ENCODE results near the gene UBB. TPM values are rescaled to one million over a fixed set of nuclear protein-coding genes. Genes with fewer than 3 reads are reported as not detected.
A peak's percentile ranks its signal among the peaks of the same experiment; 100 is the strongest.
"Not testable (repeated sequence)": the region's sequence is repeated elsewhere in the genome, so short reads cannot be mapped to it uniquely, and the experiment has no call there.

The UBB gene
- total RNA-seq, 6 experiments from 2014 or later = 1,553 to 1,785 (median 1,678) TPM

DNA sequence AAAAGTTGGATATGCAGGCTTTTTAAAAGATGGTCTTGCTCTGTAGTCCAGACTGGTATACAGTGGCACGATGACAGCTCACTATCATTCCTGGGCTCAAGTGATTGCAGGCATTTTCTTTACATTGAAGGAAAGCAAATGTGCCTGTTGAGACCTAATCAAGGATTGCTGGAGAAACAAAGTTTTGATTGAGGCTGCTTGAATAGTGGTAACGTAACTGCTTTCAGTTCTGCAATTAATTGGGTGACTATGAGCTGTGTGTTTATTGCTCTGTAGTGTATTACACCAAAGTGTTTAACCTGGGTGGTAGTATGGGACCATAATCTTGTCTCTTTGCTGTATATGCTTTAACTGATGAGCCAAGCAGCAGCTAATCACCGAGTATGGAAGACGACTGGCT, 2.3 kb downstream of the UBB start:
- Mint-ChIP-seq H3K9me3 (no peaks in the 10 kb centered on the region; the same call in 1 of the 2 replicates), H3K27me3 (ENCODE audit: insufficient read depth) (peaks cover 6% of the 10 kb centered on the region), H3K4me3 (peak overlapping the region; percentile 97), H3K27ac (no peak overlapping the region), H3K4me1 (ENCODE audit: low read depth) (peaks cover 35% of the 10 kb centered on the region), H3K36me3 (ENCODE audit: low read depth) (peaks cover 30% of the 10 kb centered on the region)
- TF ChIP-seq, protein P1, sequence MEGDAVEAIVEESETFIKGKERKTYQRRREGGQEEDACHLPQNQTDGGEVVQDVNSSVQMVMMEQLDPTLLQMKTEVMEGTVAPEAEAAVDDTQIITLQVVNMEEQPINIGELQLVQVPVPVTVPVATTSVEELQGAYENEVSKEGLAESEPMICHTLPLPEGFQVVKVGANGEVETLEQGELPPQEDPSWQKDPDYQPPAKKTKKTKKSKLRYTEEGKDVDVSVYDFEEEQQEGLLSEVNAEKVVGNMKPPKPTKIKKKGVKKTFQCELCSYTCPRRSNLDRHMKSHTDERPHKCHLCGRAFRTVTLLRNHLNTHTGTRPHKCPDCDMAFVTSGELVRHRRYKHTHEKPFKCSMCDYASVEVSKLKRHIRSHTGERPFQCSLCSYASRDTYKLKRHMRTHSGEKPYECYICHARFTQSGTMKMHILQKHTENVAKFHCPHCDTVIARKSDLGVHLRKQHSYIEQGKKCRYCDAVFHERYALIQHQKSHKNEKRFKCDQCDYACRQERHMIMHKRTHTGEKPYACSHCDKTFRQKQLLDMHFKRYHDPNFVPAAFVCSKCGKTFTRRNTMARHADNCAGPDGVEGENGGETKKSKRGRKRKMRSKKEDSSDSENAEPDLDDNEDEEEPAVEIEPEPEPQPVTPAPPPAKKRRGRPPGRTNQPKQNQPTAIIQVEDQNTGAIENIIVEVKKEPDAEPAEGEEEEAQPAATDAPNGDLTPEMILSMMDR (IDR thresholded peaks at IDR 0.05) = no peak
- DNase-seq = no peak

DNA sequence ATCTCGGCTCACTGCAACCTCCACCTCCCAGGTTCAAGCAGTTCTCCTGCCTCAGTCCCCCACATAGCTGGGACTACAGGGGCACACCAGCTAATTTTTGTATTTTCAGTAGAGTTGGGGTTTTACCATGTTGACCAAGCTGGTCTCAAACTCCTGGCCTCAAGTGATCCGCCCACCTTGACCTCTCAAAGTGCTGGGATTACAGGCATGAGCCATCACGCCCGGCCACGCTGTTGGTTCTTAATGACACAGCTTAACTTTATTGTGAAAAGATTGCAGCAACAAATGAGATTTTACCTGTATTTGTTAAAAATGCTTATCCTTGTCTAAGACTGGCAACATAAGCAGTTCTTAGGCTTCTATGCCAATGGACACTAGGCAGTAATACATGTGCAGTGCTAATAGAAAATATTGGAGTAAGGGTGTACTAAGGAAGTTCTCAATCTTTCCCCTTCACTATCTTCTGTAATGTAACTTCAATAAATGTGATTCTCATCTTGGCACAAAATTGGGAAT, 2.9 kb downstream of the UBB start:
- Mint-ChIP-seq H3K4me1 (ENCODE audit: low read depth) (peaks cover 35% of the 10 kb centered on the region), H3K27me3 (ENCODE audit: insufficient read depth) (peaks cover 6% of the 10 kb centered on the region), H3K27ac (no peak overlapping the region), H3K4me3 (peak overlapping the region; percentile 97), H3K9me3 (no peaks in the 10 kb centered on the region; the same call in 1 of the 2 replicates), H3K36me3 (ENCODE audit: low read depth) (peaks cover 30% of the 10 kb centered on the region)
- DNase-seq = no peak
- TF ChIP-seq, protein P1 (IDR thresholded peaks at IDR 0.05) = no peak

DNA sequence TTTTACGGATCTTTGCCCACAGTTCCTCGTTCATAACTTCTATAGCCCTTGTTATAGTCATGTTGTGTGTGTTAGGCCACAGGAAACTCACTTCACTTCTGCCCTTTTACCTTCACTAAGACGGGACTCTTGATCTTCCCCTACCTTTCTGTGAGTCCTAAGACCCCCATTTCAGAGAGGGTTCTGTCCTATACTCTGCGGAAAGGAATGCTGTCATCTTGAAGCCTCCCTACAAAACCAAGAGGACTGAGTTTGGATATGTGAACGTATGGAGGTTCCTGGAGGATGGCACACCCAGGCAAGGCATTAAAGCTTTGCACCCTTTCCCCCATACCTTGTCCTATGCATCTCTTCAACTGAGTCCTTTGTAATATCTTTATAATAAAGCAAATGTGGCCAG, 3.7 kb downstream of the UBB start:
- H3K27me3 Mint-ChIP-seq (ENCODE audit: insufficient read depth) = peaks cover 6% of the 10 kb centered on the region
- no peak for DNase-seq
- TF ChIP-seq, protein P1 (IDR thresholded peaks at IDR 0.05) = no peak
- H3K36me3 Mint-ChIP-seq (ENCODE audit: low read depth) = peaks cover 30% of the 10 kb centered on the region
- H3K27ac Mint-ChIP-seq = no peak overlapping the region
- no peaks in the 10 kb centered on the region; the same call in 1 of the 2 replicates for H3K9me3 Mint-ChIP-seq
- H3K4me3 Mint-ChIP-seq = no peak overlapping the region
- peaks cover 35% of the 10 kb centered on the region for H3K4me1 Mint-ChIP-seq (ENCODE audit: low read depth)

DNA sequence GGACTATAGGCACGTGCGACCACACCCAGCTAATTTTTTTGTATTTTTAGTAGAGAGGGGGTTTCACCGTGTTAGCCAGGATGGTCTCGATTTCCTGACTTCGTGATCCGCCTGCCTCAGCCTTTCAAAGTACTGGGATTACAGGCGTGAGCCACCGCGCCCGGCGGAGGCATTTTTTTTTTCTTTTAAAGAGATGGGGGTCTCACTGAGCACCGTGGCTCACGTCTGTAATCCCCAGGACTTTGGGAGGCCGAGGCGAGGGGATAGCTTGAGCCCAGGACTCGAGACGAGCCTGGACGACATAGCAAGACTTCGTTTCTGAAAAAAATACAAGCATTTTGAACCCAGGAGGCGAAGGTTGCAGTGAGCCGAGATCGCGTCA, 5.2 kb downstream of the UBB start:
- Mint-ChIP-seq H3K36me3 (ENCODE audit: low read depth) (peaks cover 30% of the 10 kb centered on the region), H3K4me3 (peak overlapping the region; percentile 90; the same call in 1 of the 2 replicates), H3K4me1 (ENCODE audit: low read depth) (peaks cover 35% of the 10 kb centered on the region)
- not testable (repeated sequence) for DNase-seq; H3K27me3 Mint-ChIP-seq (ENCODE audit: insufficient read depth); H3K9me3 Mint-ChIP-seq; H3K27ac Mint-ChIP-seq

DNA sequence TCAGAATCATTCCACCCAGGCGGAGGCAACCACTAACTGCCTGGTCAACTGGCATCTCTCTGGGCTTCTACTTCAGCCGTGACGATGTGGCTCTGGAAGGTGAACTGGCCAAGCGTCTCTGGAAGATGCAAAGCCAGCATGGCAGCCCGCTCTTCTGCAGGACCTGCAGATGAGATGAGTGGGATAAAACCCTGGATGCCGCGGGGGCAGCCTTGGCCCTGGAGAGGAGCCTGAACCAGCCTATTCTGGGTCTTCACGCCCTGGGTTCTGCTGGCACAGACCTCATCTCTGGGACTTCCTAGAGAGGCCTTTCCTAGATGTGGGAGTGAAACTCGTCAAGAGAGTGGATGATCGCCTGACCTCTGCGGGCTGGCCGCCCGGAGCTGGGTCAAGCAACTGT, 10.6 kb downstream of the UBB start:
- H3K27ac Mint-ChIP-seq = no peak overlapping the region
- TF ChIP-seq, protein P1 (IDR thresholded peaks at IDR 0.05) = no peak
- DNase-seq = no peak
- H3K36me3 Mint-ChIP-seq (ENCODE audit: low read depth) = no peaks in the 10 kb centered on the region
- H3K4me1 Mint-ChIP-seq (ENCODE audit: low read depth) = 0 out of 2 replicates have a peak, but pooled peaks cover 4% of the 10 kb centered on the region
- H3K4me3 Mint-ChIP-seq = no peak overlapping the region
- no peaks in the 10 kb centered on the region for H3K9me3 Mint-ChIP-seq
- peaks cover 10% of the 10 kb centered on the region for H3K27me3 Mint-ChIP-seq (ENCODE audit: insufficient read depth)

DNA sequence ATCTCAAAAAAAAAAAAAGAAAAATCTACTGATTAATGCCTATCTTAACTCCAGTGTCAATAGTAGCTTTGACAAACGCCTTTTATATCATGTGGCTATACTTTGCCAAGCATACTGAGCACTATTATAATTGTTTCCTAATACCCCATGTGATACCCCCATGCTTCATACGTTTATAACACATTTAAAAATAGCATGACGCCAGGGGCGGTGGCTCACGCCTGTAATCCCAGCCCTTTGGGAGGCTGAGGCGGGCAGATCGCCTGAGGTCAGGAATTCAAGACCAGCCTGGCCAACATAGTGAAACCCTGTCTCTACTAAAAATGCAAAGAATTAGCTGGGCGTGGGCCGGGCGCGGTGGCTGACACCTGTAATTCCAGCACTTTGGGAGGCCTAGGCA, 11.6 kb downstream of the UBB start:
- H3K4me1 Mint-ChIP-seq (ENCODE audit: low read depth); H3K4me3 Mint-ChIP-seq; H3K27ac Mint-ChIP-seq; H3K36me3 Mint-ChIP-seq (ENCODE audit: low read depth); H3K9me3 Mint-ChIP-seq; DNase-seq: not testable (repeated sequence)
- H3K27me3 Mint-ChIP-seq (ENCODE audit: insufficient read depth) = peaks cover 10% of the 10 kb centered on the region

DNA sequence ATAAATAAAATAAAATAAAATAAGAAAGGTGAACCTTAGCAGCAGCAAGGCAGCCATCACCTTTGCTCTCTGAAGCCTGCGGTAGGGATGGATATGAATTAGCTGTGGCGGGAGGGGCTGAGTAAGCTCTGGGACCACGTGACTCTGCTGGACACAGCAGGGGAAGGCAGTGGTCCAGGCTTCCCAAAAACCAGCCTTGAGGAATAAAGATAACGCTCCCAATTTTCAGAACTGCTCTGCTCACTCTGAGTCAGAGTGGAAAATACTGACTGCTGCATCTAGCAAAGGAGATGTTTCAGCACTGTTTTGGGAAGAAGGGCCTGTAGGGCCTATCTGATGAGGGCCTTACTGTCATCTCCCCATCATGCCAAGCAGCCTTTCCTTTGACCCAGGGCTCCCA, 15.0 kb downstream of the UBB start:
- peaks cover 10% of the 10 kb centered on the region for H3K27me3 Mint-ChIP-seq (ENCODE audit: insufficient read depth)
- not testable (repeated sequence) for H3K4me3 Mint-ChIP-seq; H3K9me3 Mint-ChIP-seq; H3K36me3 Mint-ChIP-seq (ENCODE audit: low read depth); H3K27ac Mint-ChIP-seq; DNase-seq
- peaks cover 11% of the 10 kb centered on the region for H3K4me1 Mint-ChIP-seq (ENCODE audit: low read depth)

DNA sequence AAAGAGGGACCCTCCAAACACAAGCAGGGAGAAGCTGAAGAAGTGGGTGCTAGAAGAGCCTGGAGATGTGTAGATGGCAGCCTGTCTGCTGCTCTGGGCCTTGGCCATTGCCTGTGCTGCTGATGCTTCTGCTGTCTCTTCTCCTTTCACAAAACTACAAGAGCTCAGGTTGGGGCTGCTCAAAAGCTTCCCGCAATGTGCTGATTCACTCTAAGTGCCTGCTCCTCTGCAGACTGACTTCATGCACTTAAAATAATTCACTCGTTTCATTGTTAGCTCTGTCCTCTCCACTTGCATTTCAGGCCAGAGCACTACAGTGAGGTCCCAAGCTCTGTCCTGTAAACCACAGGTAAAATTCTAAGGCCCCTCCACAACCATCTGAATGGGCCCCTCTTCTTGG, 15.8 kb downstream of the UBB start:
- not testable (repeated sequence) for H3K36me3 Mint-ChIP-seq (ENCODE audit: low read depth); H3K4me3 Mint-ChIP-seq; H3K27ac Mint-ChIP-seq; DNase-seq; H3K27me3 Mint-ChIP-seq (ENCODE audit: insufficient read depth); H3K9me3 Mint-ChIP-seq
- peaks cover 11% of the 10 kb centered on the region for H3K4me1 Mint-ChIP-seq (ENCODE audit: low read depth)
